GM12878 (cell line): ENCODE results near the gene FAM184B.

Experiments
- BCL11A ChIP-seq: IDR thresholded peaks from 2 replicates; pipeline ENCODE4 v1.6.1; 2011; ENCODE audit warnings: low read depth, low read length
- BRCA1 ChIP-seq: IDR thresholded peaks from 2 replicates; pipeline ENCODE4 v1.6.1; 2011; ENCODE audit warnings: low read depth, low read length, improper control_type of control experiment
- CTCF ChIP-seq, 3 experiments: IDR thresholded peaks in 2 of 3; conservative IDR thresholded peaks in 1 of 3; 2 replicates each; pipeline ENCODE4 v1.5.1; 2011; ENCODE audit warnings: low read depth in 3 of 3, low read length in 3 of 3, mild to moderate bottlenecking in 3 of 3, control low read depth in 2 of 3, moderate library complexity in 2 of 3, inconsistent platforms in 1 of 3, mixed read lengths in 1 of 3; ENCODE audit not compliant: control insufficient read depth in 2 of 3, insufficient read depth in 1 of 3; ENCODE audit errors: extremely low read depth in 1 of 3
- EZH2 ChIP-seq: IDR thresholded peaks from 2 replicates; pipeline ENCODE4 v1.6.1; 2012; ENCODE audit warnings: low read depth, mild to moderate bottlenecking, control low read depth, inconsistent platforms, low read length, borderline replicate concordance; ENCODE audit not compliant: control insufficient read depth
- HCFC1 ChIP-seq: fragments of 150-350 bp; IDR thresholded peaks from 2 replicates; pipeline ENCODE4 v1.6.1; 2014; ENCODE audit warnings: low read length
- MXI1 ChIP-seq: fragments of 150-350 bp; IDR thresholded peaks from 2 replicates; pipeline ENCODE4 v1.6.1; 2011; ENCODE audit warnings: low read depth, mild to moderate bottlenecking, inconsistent platforms, low read length, improper control_type of control experiment
- POLR2A ChIP-seq: IDR thresholded peaks from 2 replicates; pipeline ENCODE4 v1.6.1; 2011; ENCODE audit warnings: low read depth, mild to moderate bottlenecking, low read length
- POLR2AphosphoS5 ChIP-seq: IDR thresholded peaks from 2 replicates; pipeline ENCODE4 v1.6.1; 2011; ENCODE audit warnings: mild to moderate bottlenecking, low read length, inconsistent platforms
- SMAD1 ChIP-seq: fragments of 450-650 bp; IDR thresholded peaks from 2 replicates; pipeline ENCODE4 v1.6.1; 2018; ENCODE audit warnings: mild to moderate bottlenecking, low read depth; ENCODE audit not compliant: partially characterized antibody
- ZNF24 ChIP-seq: fragments of 450-650 bp; IDR thresholded peaks from 2 replicates; pipeline ENCODE4 v1.6.1; 2017; ENCODE audit warnings: antibody characterized with exemption, mild to moderate bottlenecking
- ZNF274 ChIP-seq: IDR thresholded peaks from one replicate; pipeline ENCODE4 v1.8.0; 2011; ENCODE audit not compliant: insufficient read length, insufficient read depth

- TF ChIP-seq MXI1 (no peak), CTCF (IDR thresholded peaks at IDR 0.05 in 2 of 3, conservative IDR thresholded peaks at IDR 0.05 in 1 of 3; ENCODE audit: control insufficient read depth in 2 of 3, extremely low read depth in 1 of 3, insufficient read depth in 1 of 3, low read depth in 3 of 3, low read length in 3 of 3) (no peak), BRCA1 (no peak), ZNF274 (no peak), ZNF24 (no peak), POLR2AphosphoS5 (no peak), SMAD1 (no peak), POLR2A (no peak), BCL11A (no peak), EZH2 (no peak), HCFC1 (no peak)
Observed at GRCh38 chr4:17760626-17761025, 20.8 kb downstream of the FAM184B start.
